Fibroblast of lung (primary cell): ENCODE results near the gene PTPN23. TPM values are rescaled to one million over a fixed set of nuclear protein-coding genes. Genes with fewer than 3 reads are reported as not detected.

Source experiments
- DNase-seq, 2 donors: peaks; one replicate each; pipeline versions ENCODE4 v3.0.0 to v3.0.0-alpha.2; 2010; ENCODE audit warnings: low read depth in 2 of 2
- H2AFZ ChIP-seq: 2 replicates; pipeline ENCODE4 v1.5.1; 2012; ENCODE audit warnings: low read length, control low read depth, inconsistent platforms
- H3K27ac ChIP-seq: 2 replicates; pipeline ENCODE4 v1.5.1; 2011; ENCODE audit warnings: low read length, control low read depth; ENCODE audit not compliant: insufficient read depth
- H3K27me3 ChIP-seq: 2 replicates; pipeline ENCODE4 v1.5.1; 2011; ENCODE audit warnings: mild to moderate bottlenecking, low read length; ENCODE audit not compliant: control insufficient read depth, insufficient read depth
- H3K36me3 ChIP-seq: 2 replicates; pipeline ENCODE4 v1.5.1; 2011; ENCODE audit warnings: low read length; ENCODE audit not compliant: control insufficient read depth, insufficient read depth
- H3K4me1 ChIP-seq: 2 replicates; pipeline ENCODE4 v1.5.1; 2011; ENCODE audit warnings: low read length; ENCODE audit not compliant: control insufficient read depth, insufficient read depth; ENCODE audit errors: extremely low read depth
- H3K4me2 ChIP-seq: 2 replicates; pipeline ENCODE4 v1.5.1; 2011; ENCODE audit warnings: low read length, control low read depth; ENCODE audit not compliant: insufficient read depth; ENCODE audit errors: extremely low read depth
- H3K4me3 ChIP-seq, 4 experiments: fragments of 200-600 bp in 1 of 4; sonication (generic) in 1 of 4; replicated peaks in 1 of 4; 2 replicates each; pipeline ENCODE4 v1.5.1; 2011 to 2016; ENCODE audit warnings: low read length in 4 of 4, low read depth in 3 of 4, mild to moderate bottlenecking in 3 of 4, control low read depth in 2 of 4, inconsistent platforms in 1 of 4, mixed read lengths in 1 of 4; ENCODE audit not compliant: insufficient read depth in 1 of 4; ENCODE audit errors: control extremely low read depth in 1 of 4
- H3K79me2 ChIP-seq: 2 replicates; pipeline ENCODE4 v1.5.1; 2012; ENCODE audit warnings: mild to moderate bottlenecking, low read length, inconsistent platforms; ENCODE audit not compliant: control insufficient read depth, insufficient read depth
- H3K9ac ChIP-seq: 2 replicates; pipeline ENCODE4 v1.5.1; 2011; ENCODE audit warnings: mild to moderate bottlenecking, low read length, control low read depth; ENCODE audit not compliant: insufficient read depth
- H3K9me3 ChIP-seq: 2 replicates; pipeline ENCODE4 v1.5.1; 2012; ENCODE audit warnings: low read depth, low read length; ENCODE audit not compliant: control insufficient read depth, insufficient read depth
- H4K20me1 ChIP-seq: 2 replicates; pipeline ENCODE4 v1.5.1; 2011; ENCODE audit warnings: low read length; ENCODE audit not compliant: control insufficient read depth, insufficient read depth; ENCODE audit errors: extremely low read depth
- EZH2 ChIP-seq: IDR thresholded peaks from 2 replicates; pipeline ENCODE4 v1.5.1; 2012; ENCODE audit warnings: low read length, control low read depth, mild to moderate bottlenecking; ENCODE audit errors: missing control alignments
- polyA plus RNA-seq, 2 donors: library from polyadenylated mRNA; depleted of rRNA in 1 of 2; stranded (reverse) in 1 of 2; unstranded in 1 of 2; fragments of >200 nt; gene quantifications; 2 replicates each; pipeline ENCODE4 v1.2.1, GENCODE V29; 2011 to 2012; ENCODE audit warnings: missing spikeins in 1 of 2
- total RNA-seq: library from RNA; depleted of rRNA; stranded (reverse); fragments of >200 nt; gene quantifications from 2 replicates; pipeline ENCODE4 v1.2.1, GENCODE V29; 2014
- TF ChIP-seq, protein P1 (sequence below), 2 donors: IDR thresholded peaks in 1 of 2; conservative IDR thresholded peaks in 1 of 2; 1 replicate in 1 of 2; 2 replicates in 1 of 2; pipeline ENCODE4 v1.5.1; 2011 to 2012; ENCODE audit warnings: low read length in 2 of 2, control low read depth in 1 of 2, inconsistent platforms in 1 of 2, low read depth in 1 of 2, mild to moderate bottlenecking in 1 of 2

The PTPN23 gene
- total and polyA plus RNA-seq, 2 donors (not counting 1 experiment from before 2014, with no cell fraction given) = 1.5 to 19.7 TPM

DNA sequence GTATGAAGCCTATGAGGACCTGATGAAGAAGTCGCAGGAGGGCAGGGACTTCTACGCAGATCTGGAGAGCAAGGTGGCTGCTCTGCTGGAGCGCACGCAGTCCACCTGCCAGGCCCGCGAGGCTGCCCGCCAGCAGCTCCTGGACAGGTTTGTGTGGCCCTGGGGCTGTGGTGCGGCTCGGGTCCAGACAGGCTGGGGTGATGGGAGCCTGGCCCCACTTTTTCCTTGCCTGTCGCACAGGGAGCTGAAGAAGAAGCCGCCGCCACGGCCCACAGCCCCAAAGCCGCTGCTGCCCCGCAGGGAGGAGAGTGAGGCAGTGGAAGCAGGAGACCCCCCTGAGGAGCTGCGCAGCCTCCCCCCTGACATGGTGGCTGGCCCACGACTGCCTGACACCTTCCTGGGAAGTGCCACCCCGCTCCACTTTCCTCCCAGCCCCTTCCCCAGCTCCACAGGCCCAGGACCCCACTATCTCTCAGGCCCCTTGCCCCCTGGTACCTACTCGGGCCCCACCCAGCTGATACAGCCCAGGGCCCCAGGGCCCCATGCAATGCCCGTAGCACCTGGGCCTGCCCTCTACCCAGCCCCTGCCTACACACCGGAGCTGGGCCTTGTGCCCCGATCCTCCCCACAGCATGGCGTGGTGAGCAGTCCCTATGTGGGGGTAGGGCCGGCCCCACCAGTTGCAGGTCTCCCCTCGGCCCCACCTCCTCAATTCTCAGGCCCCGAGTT, 29.0 kb downstream of the PTPN23 start:
- Histone ChIP-seq H3K27me3 (no peaks in the 10 kb centered on the region), H3K4me1 (no peaks in the 10 kb centered on the region), H2AFZ (no peak overlapping the region), H3K36me3 (peaks cover 53% of the 10 kb centered on the region), H3K27ac (no peak overlapping the region), H3K79me2 (no peaks in the 10 kb centered on the region), H3K4me3 (no peak overlapping the region), H3K9ac (no peak overlapping the region), H3K9me3 (no peaks in the 10 kb centered on the region), H4K20me1 (no peaks in the 10 kb centered on the region), H3K4me2 (no peak overlapping the region)
- no peak for TF ChIP-seq EZH2
- TF ChIP-seq, protein P1, sequence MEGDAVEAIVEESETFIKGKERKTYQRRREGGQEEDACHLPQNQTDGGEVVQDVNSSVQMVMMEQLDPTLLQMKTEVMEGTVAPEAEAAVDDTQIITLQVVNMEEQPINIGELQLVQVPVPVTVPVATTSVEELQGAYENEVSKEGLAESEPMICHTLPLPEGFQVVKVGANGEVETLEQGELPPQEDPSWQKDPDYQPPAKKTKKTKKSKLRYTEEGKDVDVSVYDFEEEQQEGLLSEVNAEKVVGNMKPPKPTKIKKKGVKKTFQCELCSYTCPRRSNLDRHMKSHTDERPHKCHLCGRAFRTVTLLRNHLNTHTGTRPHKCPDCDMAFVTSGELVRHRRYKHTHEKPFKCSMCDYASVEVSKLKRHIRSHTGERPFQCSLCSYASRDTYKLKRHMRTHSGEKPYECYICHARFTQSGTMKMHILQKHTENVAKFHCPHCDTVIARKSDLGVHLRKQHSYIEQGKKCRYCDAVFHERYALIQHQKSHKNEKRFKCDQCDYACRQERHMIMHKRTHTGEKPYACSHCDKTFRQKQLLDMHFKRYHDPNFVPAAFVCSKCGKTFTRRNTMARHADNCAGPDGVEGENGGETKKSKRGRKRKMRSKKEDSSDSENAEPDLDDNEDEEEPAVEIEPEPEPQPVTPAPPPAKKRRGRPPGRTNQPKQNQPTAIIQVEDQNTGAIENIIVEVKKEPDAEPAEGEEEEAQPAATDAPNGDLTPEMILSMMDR (conservative IDR thresholded peaks at IDR 0.05 in 1 of 2, IDR thresholded peaks at IDR 0.05 in 1 of 2; ENCODE audit: low read depth in 1 of 2, low read length in 2 of 2) = no peak
- no peak for DNase-seq

GRCh38 chr3:47410417-47410720, 29.5 kb downstream of the PTPN23 start:
- Histone ChIP-seq H2AFZ (no peak overlapping the region), H3K9me3 (no peaks in the 10 kb centered on the region), H3K27ac (no peak overlapping the region), H3K4me3 (no peak overlapping the region), H3K4me2 (no peak overlapping the region), H3K27me3 (no peaks in the 10 kb centered on the region), H3K4me1 (no peaks in the 10 kb centered on the region), H3K79me2 (no peaks in the 10 kb centered on the region), H3K9ac (no peak overlapping the region), H4K20me1 (no peaks in the 10 kb centered on the region), H3K36me3 (peaks cover 53% of the 10 kb centered on the region)
- no peak for DNase-seq
- no peak for TF ChIP-seq EZH2
- TF ChIP-seq, protein P1 (conservative IDR thresholded peaks at IDR 0.05 in 1 of 2, IDR thresholded peaks at IDR 0.05 in 1 of 2; ENCODE audit: low read depth in 1 of 2, low read length in 2 of 2) = no peak

DNA sequence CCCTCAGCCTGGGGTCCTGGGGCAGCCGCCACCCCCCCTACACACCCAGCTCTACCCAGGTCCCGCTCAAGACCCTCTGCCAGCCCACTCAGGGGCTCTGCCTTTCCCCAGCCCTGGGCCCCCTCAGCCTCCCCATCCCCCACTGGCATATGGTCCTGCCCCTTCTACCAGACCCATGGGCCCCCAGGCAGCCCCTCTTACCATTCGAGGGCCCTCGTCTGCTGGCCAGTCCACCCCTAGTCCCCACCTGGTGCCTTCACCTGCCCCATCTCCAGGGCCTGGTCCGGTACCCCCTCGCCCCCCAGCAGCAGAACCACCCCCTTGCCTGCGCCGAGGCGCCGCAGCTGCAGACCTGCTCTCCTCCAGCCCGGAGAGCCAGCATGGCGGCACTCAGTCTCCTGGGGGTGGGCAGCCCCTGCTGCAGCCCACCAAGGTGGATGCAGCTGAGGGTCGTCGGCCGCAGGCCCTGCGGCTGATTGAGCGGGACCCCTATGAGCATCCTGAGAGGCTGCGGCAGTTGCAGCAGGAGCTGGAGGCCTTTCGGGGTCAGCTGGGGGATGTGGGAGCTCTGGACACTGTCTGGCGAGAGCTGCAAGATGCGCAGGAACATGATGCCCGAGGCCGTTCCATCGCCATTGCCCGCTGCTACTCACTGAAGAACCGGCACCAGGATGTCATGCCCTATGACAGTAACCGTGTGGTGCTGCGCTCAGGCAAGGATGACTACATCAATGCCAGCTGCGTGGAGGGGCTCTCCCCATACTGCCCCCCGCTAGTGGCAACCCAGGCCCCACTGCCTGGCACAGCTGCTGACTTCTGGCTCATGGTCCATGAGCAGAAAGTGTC, 30.2 kb downstream of the PTPN23 start:
- Histone ChIP-seq H3K79me2 (no peaks in the 10 kb centered on the region), H3K4me3 (no peak overlapping the region), H3K4me2 (no peak overlapping the region), H3K27ac (no peak overlapping the region), H3K4me1 (no peaks in the 10 kb centered on the region), H3K27me3 (no peaks in the 10 kb centered on the region), H3K36me3 (peaks cover 55% of the 10 kb centered on the region), H4K20me1 (no peaks in the 10 kb centered on the region), H2AFZ (no peak overlapping the region), H3K9me3 (no peaks in the 10 kb centered on the region), H3K9ac (no peak overlapping the region)
- no peak for DNase-seq
- TF ChIP-seq, protein P1 (conservative IDR thresholded peaks at IDR 0.05 in 1 of 2, IDR thresholded peaks at IDR 0.05 in 1 of 2; ENCODE audit: low read depth in 1 of 2, low read length in 2 of 2) = no peak
- no peak for TF ChIP-seq EZH2
